Measurements from ENCODE around the gene GRM7.

GRM7 gene

DNA sequence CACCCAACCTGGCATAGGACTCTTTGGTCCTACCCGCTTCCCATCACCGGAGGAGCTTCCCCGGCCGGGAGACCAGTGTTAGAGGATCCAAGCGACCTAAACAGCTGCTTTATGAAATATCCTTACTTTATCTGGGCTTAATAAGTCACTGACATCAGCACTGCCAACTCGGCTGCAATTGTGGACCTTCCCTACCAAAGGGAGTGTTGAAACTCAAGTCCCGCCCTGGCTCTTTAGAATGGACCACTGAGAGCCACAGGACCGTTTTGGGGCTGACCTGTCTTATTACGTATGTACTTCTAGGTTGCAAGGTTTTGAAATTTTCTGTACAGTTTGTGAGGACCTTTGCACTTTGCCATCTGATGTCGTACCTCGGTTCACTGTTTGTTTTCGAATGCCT lies 879.5 kb downstream of the GRM7 start:
- DNase-seq, result no peak

DNA sequence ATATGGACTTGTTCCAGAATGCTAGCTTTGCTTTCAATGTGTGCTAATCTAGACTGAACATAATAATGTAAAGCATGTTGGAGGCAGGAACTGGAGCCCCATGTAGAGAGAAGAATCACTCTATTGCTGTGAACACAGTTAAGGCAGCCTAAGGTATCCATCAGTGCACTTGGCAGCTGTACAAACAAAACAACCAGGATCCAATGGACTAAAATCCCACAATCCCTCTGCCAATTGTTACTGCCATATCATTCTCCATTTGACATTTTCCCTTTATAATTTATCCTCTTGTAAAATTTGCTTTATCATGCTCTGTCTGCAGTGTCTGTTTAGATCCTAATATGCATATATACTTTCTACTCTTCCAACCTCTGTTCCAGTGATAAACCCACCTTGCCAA lies 883.9 kb downstream of the GRM7 start:
- no peak for DNase-seq

DNA sequence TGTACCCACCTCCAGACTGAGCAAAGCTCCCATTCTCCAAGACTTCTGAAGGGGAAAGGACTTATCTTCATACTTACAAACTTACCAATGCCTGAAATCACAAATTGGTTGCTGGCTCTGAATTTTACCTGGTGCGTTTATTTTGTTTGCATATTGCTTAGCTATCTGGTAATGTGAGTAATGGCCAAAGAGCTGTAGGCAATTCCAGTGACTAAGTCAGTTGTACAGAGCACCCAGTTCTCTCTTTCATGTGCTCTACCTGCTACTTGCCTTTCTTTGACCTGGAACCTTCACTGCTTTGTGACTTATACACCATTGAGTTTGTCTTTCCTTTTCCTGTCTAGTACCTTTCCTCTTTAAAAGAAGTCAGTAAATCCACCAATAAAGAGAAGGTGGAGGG lies 884.8 kb downstream of the GRM7 start:
- no peak for DNase-seq

DNA sequence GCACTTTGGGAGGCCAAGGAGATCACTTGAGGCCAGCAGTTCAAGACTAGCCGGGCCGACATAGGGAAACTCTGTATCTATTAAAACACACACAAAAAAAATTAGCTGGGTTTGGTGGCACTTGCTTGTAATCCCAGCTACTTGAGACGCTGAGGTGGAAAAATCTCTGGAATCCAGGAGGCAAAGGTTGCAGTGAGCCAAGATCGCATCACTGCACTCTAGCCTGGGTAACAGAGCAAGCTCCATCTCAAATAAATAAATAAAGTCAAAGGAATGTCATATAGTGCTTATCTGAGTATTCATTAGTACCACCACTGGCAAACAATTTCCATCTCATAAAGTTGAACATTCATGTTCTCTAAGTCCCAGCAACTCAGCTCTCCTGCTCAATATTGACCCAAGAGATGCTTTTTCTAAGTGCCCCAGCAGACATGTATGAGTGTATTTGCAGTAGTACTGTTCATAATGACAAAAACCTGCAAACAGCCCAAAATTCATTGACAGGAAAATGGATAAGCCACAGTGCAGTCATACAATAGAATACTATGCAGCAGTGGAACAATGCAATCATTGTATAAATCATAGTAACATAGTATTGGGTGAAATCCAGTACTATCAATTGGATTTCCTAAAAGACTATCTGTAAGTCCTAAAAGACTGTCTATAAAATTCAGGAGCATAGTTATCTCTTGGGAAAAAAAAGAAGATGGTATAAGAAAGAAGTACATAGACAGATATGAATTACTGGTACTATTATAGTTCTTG lies 889.2 kb downstream of the GRM7 start:
- DNase-seq, result no peak

DNA sequence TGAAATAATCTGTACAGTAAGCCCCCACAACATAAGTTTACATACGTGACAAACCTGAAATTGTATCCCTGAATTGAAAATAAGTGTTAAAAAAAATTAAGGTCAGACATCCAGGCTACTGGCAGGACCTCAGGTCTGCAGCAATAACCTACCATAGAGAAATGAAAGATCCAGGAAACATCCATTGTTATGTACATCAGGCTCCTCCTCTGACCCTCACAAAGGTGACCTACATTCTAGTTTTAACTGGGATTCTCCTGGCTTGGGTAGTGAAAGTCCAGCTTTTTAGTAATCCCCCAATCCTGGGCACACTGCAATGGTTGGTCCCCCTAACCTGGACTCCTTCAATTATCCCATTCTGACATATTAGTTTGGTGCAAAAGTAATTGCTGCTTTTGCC lies 891.1 kb downstream of the GRM7 start:
- DNase-seq, result no peak

DNA sequence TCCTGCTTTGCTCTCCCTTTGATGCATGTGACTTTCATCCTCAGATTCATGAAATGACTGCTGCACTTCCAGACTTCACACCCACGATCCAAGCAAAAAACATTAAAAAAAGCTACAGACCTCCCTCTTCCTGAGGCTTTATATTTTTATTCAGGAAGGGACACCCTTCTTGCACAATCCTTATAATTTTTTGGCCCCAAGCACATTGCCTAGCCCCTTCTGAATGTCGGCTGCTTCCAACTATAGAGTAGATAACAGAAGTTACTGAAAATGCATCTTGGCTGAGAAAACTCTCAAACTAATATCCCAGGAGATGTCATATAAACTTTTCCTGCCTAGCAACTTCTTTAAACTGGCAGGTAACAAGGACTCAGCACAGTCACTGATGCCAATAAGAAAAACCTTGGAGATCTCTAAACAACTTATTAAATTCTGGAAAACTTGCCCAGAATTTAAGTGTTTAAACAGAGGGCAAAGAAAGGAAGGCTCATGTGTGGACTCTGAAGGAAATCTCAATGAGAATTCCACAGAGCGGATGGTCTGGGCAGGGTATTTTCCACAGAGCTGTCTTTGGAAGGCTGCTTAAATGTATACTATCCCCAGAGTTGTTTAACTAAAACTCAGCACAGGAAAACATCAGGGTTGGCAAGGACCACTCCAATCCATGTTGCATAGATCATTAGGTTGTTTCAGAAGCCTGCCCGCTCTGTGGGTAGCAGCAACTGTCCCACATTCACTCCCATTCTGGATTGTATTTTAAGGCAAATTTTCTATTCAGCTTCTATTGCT lies 893.9 kb downstream of the GRM7 start:
- DNase-seq, result no peak

DNA sequence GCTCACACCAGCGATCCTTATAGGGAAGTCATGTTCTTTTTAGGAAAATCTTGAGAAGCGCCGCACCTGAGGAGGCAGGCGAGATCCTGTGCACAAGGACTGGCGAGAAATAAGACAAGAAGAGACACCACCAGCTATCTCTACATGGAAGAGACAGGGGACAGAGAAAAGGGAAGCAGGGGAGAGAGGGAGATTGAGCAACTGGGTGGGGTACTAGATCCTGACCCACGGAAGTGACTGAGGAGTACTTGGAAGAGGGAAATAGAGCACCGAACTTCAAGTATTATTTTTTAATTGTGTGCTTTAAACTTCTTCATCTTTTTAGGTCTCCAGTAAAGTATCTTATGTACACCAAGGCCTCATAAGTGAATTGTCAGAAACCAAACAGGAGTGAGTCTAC lies 898.7 kb downstream of the GRM7 start:
- no peak for DNase-seq

DNA sequence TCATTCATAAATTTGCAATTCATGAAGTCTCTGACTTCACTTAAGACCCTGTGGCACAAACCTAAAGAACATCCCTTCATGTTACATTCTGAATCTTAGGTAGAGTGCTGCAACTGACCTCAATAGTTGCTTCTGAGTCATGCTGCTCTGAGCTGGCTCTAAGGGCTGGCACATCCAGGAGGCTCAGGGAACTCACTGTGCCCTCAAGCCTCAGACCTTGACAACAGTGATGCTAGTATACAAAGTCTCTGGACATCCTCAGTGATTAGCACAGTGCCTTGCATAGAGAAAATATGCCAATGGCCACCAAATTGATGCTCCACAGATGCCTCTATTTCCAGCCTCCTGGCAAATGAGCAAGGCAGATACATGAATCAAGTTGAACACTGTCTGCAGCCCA lies 899.8 kb downstream of the GRM7 start:
- DNase-seq, result no peak

DNA sequence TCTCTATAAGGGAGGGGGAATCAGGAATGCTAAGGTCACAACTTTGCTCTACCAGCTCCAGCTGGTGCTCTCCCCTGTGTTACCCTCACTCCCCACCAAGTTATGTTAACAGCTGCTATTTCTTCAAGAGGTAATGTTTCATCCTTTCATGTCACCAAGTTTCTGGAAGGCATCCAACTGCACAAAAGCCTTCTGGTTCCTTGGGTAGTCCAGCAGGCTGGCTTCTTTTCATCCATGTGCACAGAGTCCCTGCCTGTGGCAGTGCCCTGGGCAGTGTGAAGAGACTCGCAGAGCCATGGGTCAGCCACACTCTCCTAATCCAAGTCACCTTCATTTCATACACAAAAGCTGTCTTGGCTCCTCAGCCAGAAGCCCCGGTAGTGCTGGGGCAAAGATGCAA lies 903.2 kb downstream of the GRM7 start:
- no peak for DNase-seq

DNA sequence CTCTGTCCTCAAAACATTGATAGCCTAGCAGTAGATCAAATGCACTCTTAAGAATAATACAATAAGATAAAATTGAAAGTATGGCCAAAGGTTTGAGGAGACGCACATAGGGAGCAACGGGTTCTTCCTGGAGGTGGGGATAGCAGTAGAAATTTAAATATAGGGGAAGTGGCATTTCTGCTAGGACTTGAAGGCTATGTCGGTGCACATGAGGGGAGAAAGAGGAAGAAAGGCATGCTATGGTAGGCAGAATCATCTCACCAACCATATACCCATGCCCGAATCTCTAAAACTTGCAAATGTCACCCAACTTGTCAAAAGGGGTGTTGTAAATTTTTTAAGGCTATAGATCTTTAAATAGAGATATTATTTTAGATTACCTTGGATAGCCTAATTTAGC lies 905.6 kb downstream of the GRM7 start:
- DNase-seq, result no peak

DNA sequence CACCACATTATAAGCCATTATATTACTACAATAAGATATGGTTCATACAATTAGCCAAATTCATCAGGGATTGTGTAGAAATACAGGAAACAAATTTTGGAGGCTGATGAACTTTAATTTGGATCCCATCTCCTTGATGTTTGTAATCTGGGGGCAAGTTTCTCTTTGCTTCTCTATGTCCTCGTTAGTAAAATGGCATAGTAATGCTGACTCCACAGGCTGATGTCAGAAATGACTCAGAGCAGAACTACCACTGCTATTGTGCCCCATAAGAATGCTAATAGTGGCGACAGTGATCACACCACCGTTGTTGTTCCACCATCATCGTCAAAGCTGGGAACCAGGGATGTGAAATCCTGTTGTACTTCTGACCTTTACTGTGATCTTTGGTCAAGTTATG lies 918.4 kb downstream of the GRM7 start:
- DNase-seq, result no peak

DNA sequence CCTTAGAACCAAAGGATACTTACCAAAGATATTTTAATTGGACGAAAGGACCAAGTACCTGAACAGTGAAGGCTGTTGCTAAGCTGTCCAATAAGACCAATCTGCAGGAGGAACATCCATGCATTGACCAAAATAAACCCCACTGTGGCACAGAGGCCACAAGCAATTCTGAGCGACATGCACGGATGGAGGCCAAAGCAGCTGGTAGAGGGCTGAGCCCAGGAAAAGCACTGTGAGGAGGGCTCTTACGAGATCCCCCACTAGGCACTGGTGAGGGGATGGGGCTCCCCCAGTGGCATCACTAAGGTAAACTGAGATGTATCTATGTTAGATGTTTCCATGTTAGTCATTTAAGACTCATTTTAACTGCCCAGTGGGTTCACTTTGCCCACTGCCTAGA lies 920.5 kb downstream of the GRM7 start:
- no peak for DNase-seq

DNA sequence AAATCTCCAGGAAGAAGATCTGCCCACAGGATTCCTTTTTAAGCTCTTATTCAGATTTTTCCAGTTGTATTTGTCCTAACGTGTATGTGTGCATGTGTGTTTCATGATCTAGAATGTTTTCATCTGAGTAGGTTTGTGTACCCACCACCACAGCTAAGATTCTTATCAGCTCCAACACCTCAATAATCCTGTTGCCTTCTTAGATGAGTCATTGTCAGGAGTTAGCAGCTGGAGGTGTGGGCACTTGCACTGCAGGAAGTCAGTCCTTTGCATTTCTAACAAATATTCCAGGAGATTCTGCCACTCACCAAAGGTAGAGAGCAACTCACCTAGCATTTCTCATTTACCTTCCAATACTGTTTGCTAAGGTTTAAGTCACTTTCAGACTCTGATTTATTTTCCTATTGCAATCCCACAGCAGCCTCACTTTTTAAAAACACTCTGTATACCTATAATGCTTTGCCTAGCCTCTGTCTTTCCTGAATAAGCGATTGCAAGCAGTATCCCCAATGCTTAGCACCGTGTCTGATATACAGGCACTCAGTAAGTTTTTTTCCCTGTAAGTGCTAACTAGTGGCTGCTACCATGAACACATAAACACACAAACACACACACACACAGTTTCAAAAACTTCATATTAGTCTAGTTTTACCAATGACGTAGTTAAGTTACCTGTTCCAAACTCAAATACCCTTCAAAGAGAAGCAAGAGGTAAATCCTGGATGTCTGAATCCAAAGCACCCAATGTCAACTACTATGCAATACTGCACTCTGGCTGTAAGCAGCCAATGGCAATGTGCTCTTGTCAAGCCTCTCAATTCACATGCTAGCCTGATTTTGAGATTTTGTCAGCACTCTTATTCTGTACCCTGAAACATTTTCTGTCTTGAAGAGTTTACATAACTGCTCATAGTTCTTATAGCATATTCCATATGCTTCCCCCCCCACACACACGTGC lies 927.2 kb downstream of the GRM7 start:
- DNase-seq, result no peak

DNA sequence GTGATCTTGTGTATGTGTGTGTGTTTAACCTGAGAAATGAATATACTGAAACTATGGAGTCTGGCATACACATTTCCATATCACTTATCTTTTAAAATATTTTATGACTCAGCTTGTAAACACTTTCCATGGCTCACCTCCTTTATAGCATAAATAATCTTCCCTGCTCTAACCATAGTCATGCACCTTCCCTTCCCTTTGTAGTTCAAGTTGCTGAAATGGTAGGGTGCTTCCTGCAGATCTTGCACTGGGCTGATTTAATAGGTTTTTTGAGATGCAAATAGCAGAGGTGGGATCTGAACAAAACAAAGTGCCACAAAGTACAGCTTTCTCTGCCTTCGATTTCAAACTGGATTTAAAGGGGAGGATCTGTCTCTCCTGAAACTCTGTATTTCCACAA lies 928.0 kb downstream of the GRM7 start:
- DNase-seq, result no peak

DNA sequence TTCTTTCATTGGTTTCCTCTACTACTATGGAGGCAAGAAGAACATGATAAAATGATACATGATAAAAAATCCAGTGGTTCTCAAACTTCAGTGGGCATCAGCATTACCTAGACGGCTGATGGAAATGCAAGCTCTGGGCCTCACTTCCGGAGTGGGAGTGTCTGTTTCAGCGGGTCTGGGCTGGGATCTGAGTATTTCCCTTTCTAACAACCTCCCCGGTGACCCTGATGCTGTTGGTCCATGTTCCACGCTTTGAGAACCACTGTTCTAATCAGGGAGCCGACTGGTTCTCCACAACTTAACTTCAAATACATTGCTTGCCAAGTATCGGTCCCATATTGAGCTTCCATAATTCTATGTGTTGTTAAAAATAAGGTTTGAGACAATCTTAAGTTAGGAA lies 928.4 kb downstream of the GRM7 start:
- no peak for DNase-seq

DNA sequence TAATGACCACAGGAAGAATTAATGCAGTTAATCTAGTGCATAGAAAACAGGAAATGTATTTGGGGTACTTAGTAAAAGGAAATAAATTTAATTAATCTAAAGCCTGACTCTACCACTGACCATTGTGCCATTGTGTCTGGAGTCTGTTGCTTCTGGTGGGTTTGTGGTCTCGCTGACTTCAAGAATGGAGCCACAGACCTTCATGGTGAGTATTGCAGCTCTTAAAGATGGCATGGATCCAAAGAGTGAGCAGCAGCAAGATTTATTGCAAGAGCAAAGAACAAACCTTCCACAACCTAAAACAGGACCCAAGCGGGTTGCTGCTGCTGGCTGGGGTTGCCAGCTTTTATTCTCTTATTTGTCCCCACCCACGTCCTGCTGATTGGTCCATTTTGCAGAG lies 929.2 kb downstream of the GRM7 start:
- DNase-seq, result no peak

All from NCI-H1694 treated with DMSO at 0.1 percent for 48 hours (cell line).